ENCODE data around the gene TEX28. TPM values are rescaled to one million over a fixed set of nuclear protein-coding genes. Genes with fewer than 3 reads are reported as not detected.

The TEX28 gene
- polyA plus RNA-seq, 2 of the 4 experiments (the other 2 are of a cell fraction) = not detected

DNA sequence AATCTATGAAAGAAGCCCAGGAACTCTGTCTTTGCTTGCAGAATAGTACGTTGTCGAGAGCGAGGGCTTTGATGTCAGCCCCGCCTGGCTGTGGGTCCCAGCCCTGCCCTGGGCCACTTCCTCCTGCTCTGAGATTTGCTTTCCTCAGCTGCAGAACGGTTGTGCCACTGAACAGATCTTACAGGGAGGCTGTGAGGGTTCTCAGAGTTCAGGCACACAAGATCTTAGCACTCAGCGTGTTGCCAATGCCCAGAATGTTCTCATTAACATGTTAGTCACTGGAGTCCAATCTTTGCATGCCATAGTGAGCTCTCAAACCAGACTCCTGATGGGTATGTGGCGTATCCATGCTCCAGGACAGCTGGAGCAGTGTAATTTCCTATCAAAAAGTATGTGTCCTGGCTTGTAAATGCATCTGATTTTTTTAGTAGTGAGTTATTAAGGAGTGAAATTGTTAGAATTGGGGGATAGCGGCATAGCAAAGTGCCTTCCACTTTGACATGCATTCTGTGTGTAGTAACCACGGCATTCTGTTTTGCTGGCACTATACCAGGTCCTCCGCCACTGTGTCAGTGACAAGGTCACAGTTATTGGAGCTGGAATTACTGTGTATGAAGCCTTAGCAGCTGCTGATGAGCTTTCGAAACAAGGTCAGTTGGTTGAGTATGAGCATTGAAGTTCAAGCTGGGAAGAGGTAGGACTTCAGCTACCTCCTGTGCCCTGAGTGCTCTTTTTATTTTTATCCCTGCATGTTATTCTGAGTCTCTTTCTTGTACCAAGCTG is 32.3 kb upstream of the TEX28 start:
- Histone ChIP-seq H3K4me1 (no peaks in the 10 kb centered on the region), H3K4me3 (no peak overlapping the region), H3K9me3 (no peaks in the 10 kb centered on the region), H3K27ac (no peak overlapping the region), H3K4me2 (no peak overlapping the region)
- DNase-seq (ENCODE audit: low read depth in 1 of 2, low spot score in 1 of 2) (no peak), FAIRE-seq (peak; percentile 63), ATAC-seq (no peak)
- POLR2A ChIA-PET = no interaction called here
- WGBS (ENCODE audit: missing lambda C conversion rate) = 61% methylated on average over 11 of the region's 11 CpGs
- CTCF ChIA-PET = interaction anchor here (0.6 to 3.1 kb wide), 3 partner anchors 10 to 313 kb away, joined by 3 to 10 read pairs (median 3); no protein-coding TSS in a partner anchor
- TF ChIP-seq FOXS1 (CRISPR knock-in tag; IDR thresholded peaks at IDR 0.05) = no peak
- TF ChIP-seq, protein P1, sequence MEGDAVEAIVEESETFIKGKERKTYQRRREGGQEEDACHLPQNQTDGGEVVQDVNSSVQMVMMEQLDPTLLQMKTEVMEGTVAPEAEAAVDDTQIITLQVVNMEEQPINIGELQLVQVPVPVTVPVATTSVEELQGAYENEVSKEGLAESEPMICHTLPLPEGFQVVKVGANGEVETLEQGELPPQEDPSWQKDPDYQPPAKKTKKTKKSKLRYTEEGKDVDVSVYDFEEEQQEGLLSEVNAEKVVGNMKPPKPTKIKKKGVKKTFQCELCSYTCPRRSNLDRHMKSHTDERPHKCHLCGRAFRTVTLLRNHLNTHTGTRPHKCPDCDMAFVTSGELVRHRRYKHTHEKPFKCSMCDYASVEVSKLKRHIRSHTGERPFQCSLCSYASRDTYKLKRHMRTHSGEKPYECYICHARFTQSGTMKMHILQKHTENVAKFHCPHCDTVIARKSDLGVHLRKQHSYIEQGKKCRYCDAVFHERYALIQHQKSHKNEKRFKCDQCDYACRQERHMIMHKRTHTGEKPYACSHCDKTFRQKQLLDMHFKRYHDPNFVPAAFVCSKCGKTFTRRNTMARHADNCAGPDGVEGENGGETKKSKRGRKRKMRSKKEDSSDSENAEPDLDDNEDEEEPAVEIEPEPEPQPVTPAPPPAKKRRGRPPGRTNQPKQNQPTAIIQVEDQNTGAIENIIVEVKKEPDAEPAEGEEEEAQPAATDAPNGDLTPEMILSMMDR (IDR thresholded peaks at IDR 0.05) = no peak
- no peak for TF ChIP-seq CBX8 (IDR thresholded peaks at IDR 0.05)
- TF ChIP-seq BHLHE40 (IDR thresholded peaks at IDR 0.05; ENCODE audit: low read depth, low read length) = no peak
- TF ChIP-seq EHMT2 (IDR thresholded peaks at IDR 0.05; ENCODE audit: low read depth) = no peak
- TF ChIP-seq ZNF302 (CRISPR knock-in tag; IDR thresholded peaks at IDR 0.05) = no peak
- TF ChIP-seq CBX2 (IDR thresholded peaks at IDR 0.05; ENCODE audit: borderline replicate concordance, low read depth) = no peak
- no peak for TF ChIP-seq ZSCAN20 (CRISPR knock-in tag; IDR thresholded peaks at IDR 0.05)
- TF ChIP-seq JUN (IDR thresholded peaks at IDR 0.05) = no peak
- no peak for TF ChIP-seq TP53 (CRISPR knock-in tag; IDR thresholded peaks at IDR 0.05)
- no peak for TF ChIP-seq NFE2L2 (conservative IDR thresholded peaks at IDR 0.05; ENCODE audit: low read length)
- TF ChIP-seq PHF8 (IDR thresholded peaks at IDR 0.05; ENCODE audit: borderline replicate concordance, low read depth) = no peak
- no peak for TF ChIP-seq RCOR1 (IDR thresholded peaks at IDR 0.05; ENCODE audit: low read depth, low read length)
- no peak for TF ChIP-seq CHD2 (IDR thresholded peaks at IDR 0.05; ENCODE audit: low read length, partially characterized antibody)
- no peak for TF ChIP-seq POLR2A (IDR thresholded peaks at IDR 0.05; ENCODE audit: low read length)
- no peak for TF ChIP-seq ZC3H11A (IDR thresholded peaks at IDR 0.05)

DNA sequence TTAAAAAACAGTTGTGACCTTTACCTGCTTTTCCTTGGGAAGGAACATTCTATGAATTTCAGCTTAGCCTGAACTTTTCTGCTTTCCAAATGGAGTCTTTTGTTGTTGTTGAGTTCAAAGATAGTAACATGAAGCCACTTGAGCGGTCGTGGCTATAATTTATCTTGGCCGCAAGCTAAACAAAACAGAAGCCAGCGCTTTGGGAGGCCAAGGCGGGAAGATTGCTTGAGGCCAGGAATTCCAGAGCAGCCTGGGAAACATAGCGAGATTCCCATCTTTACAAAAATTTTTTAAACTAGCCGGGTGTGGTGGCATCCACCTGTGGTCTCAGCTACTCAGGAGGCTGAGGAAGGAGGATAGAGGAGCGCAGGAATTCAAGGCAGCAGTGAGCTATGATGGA is 30.6 kb upstream of the TEX28 start:
- no peak overlapping the region for H3K27ac ChIP-seq
- ATAC-seq (no peak), FAIRE-seq (peak; percentile 13), DNase-seq (ENCODE audit: low read depth in 1 of 2, low spot score in 1 of 2) (no peak)
- no peak overlapping the region for H3K4me2 ChIP-seq
- ChIA-PET POLR2A (no interaction called here), CTCF (interaction anchor here (1.1 to 3.1 kb wide), 2 partner anchors 8 to 18 kb away, joined by 3 to 10 read pairs; no protein-coding TSS in a partner anchor)
- TF ChIP-seq HEYL (CRISPR knock-in tag; IDR thresholded peaks at IDR 0.05) (no peak), JUNB (IDR thresholded peaks at IDR 0.05) (no peak), HDAC2 (IDR thresholded peaks at IDR 0.05) (no peak), FOXS1 (CRISPR knock-in tag; IDR thresholded peaks at IDR 0.05) (no peak), FOSB (CRISPR knock-in tag; IDR thresholded peaks at IDR 0.05) (no peak), CBX8 (IDR thresholded peaks at IDR 0.05) (no peak), RFX5 (IDR thresholded peaks at IDR 0.05) (no peak), NR3C1 (IDR thresholded peaks at IDR 0.05) (no peak), CHD4 (IDR thresholded peaks at IDR 0.05; ENCODE audit: borderline replicate concordance) (no peak), BHLHE40 (IDR thresholded peaks at IDR 0.05; ENCODE audit: low read depth, low read length) (no peak), PHF8 (IDR thresholded peaks at IDR 0.05; ENCODE audit: borderline replicate concordance, low read depth) (no peak), FOSL2 (IDR thresholded peaks at IDR 0.05) (no peak), FOSL2 (CRISPR knock-in tag; IDR thresholded peaks at IDR 0.05) (no peak), EHMT2 (IDR thresholded peaks at IDR 0.05; ENCODE audit: low read depth) (no peak)
- TF ChIP-seq, protein P2, sequence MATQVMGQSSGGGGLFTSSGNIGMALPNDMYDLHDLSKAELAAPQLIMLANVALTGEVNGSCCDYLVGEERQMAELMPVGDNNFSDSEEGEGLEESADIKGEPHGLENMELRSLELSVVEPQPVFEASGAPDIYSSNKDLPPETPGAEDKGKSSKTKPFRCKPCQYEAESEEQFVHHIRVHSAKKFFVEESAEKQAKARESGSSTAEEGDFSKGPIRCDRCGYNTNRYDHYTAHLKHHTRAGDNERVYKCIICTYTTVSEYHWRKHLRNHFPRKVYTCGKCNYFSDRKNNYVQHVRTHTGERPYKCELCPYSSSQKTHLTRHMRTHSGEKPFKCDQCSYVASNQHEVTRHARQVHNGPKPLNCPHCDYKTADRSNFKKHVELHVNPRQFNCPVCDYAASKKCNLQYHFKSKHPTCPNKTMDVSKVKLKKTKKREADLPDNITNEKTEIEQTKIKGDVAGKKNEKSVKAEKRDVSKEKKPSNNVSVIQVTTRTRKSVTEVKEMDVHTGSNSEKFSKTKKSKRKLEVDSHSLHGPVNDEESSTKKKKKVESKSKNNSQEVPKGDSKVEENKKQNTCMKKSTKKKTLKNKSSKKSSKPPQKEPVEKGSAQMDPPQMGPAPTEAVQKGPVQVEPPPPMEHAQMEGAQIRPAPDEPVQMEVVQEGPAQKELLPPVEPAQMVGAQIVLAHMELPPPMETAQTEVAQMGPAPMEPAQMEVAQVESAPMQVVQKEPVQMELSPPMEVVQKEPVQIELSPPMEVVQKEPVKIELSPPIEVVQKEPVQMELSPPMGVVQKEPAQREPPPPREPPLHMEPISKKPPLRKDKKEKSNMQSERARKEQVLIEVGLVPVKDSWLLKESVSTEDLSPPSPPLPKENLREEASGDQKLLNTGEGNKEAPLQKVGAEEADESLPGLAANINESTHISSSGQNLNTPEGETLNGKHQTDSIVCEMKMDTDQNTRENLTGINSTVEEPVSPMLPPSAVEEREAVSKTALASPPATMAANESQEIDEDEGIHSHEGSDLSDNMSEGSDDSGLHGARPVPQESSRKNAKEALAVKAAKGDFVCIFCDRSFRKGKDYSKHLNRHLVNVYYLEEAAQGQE (IDR thresholded peaks at IDR 0.05) = no peak
- TF ChIP-seq, protein P3, sequence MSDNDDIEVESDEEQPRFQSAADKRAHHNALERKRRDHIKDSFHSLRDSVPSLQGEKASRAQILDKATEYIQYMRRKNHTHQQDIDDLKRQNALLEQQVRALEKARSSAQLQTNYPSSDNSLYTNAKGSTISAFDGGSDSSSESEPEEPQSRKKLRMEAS (IDR thresholded peaks at IDR 0.05) = no peak
- TF ChIP-seq, protein P4, sequence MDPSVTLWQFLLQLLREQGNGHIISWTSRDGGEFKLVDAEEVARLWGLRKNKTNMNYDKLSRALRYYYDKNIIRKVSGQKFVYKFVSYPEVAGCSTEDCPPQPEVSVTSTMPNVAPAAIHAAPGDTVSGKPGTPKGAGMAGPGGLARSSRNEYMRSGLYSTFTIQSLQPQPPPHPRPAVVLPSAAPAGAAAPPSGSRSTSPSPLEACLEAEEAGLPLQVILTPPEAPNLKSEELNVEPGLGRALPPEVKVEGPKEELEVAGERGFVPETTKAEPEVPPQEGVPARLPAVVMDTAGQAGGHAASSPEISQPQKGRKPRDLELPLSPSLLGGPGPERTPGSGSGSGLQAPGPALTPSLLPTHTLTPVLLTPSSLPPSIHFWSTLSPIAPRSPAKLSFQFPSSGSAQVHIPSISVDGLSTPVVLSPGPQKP (IDR thresholded peaks at IDR 0.05; ENCODE audit: low read depth, low read length) = no peak
- no peaks in the 10 kb centered on the region for H3K9me3 ChIP-seq
- H3K4me3 ChIP-seq = no peak overlapping the region
- H3K4me1 ChIP-seq = no peaks in the 10 kb centered on the region
- 62% methylated on average over 8 of the region's 8 CpGs for WGBS (ENCODE audit: missing lambda C conversion rate)
